KOPT-K1 (cell line): Measurements from ENCODE around the gene GPR151.

Source experiments
- H3K27ac ChIP-seq: fragments of 200-600 bp; sonication (generic); 2 replicates; pipeline ENCODE4 v1.5.1; 2016; ENCODE audit warnings: antibody characterized with exemption, mild to moderate bottlenecking, low read depth, low read length; ENCODE audit not compliant: poor library complexity, severe bottlenecking
- H3K36me3 ChIP-seq: fragments of 200-600 bp; sonication (generic); 2 replicates; pipeline ENCODE4 v1.5.1; 2017; ENCODE audit warnings: antibody characterized with exemption, mild to moderate bottlenecking, low read length, moderate library complexity; ENCODE audit not compliant: insufficient read depth
- H3K9me3 ChIP-seq: fragments of 200-600 bp; sonication (generic); 2 replicates; pipeline ENCODE4 v1.5.1; 2017; ENCODE audit warnings: antibody characterized with exemption, low read length, mild to moderate bottlenecking; ENCODE audit not compliant: insufficient read depth, poor library complexity, severe bottlenecking

The GPR151 gene

GRCh38 chr5:146533260-146533857 lies 17.4 kb upstream of the GPR151 start:
- no peaks in the 10 kb centered on the region for H3K36me3 ChIP-seq
- no peak overlapping the region for H3K27ac ChIP-seq
- H3K9me3 ChIP-seq, result no peaks in the 10 kb centered on the region

GRCh38 chr5:146529984-146530383 lies 14.0 kb upstream of the GPR151 start:
- Histone ChIP-seq H3K36me3 (no peaks in the 10 kb centered on the region), H3K9me3 (no peaks in the 10 kb centered on the region), H3K27ac (no peak overlapping the region)

GRCh38 chr5:146528236-146528635 lies 12.2 kb upstream of the GPR151 start:
- Histone ChIP-seq H3K9me3 (no peaks in the 10 kb centered on the region), H3K36me3 (no peaks in the 10 kb centered on the region), H3K27ac (no peak overlapping the region)

GRCh38 chr5:146527785-146528184 lies 11.8 kb upstream of the GPR151 start:
- H3K36me3 ChIP-seq, result no peaks in the 10 kb centered on the region
- H3K27ac ChIP-seq, result no peak overlapping the region
- H3K9me3 ChIP-seq, result no peaks in the 10 kb centered on the region

GRCh38 chr5:146523698-146524097 lies 7.7 kb upstream of the GPR151 start:
- no peak overlapping the region for H3K27ac ChIP-seq
- no peaks in the 10 kb centered on the region for H3K36me3 ChIP-seq
- H3K9me3 ChIP-seq, result no peaks in the 10 kb centered on the region

GRCh38 chr5:146521403-146522106 lies 5.6 kb upstream of the GPR151 start:
- Histone ChIP-seq H3K9me3 (no peaks in the 10 kb centered on the region), H3K27ac (no peak overlapping the region), H3K36me3 (no peaks in the 10 kb centered on the region)

- no peaks in the 10 kb centered on the region for H3K36me3 ChIP-seq
- no peaks in the 10 kb centered on the region for H3K9me3 ChIP-seq
- H3K27ac ChIP-seq, result no peak overlapping the region
These were observed 4.7 kb upstream of the GPR151 start for GRCh38 chr5:146520731-146521130.

- Histone ChIP-seq H3K9me3 (no peaks in the 10 kb centered on the region), H3K27ac (no peak overlapping the region), H3K36me3 (peaks cover 7% of the 10 kb centered on the region)
These were observed 3.6 kb upstream of the GPR151 start for GRCh38 chr5:146519554-146519953.

- H3K27ac ChIP-seq, result no peak overlapping the region
- H3K9me3 ChIP-seq, result no peaks in the 10 kb centered on the region
- peaks cover 45% of the 10 kb centered on the region for H3K36me3 ChIP-seq
These were observed 378 bp downstream of the GPR151 start for GRCh38 chr5:146515473-146516150.

- H3K27ac ChIP-seq, result no peak overlapping the region
These were observed 1.4 kb downstream of the GPR151 start for GRCh38 chr5:146514575-146514974.

GRCh38 chr5:146513462-146513861 lies 2.5 kb downstream of the GPR151 start:
- peaks cover 67% of the 10 kb centered on the region for H3K36me3 ChIP-seq
- no peak overlapping the region for H3K27ac ChIP-seq
- no peaks in the 10 kb centered on the region for H3K9me3 ChIP-seq

More at GRCh38 chr5:146514575-146514974, 1.4 kb downstream of the GPR151 start:
- H3K9me3 ChIP-seq, result no peaks in the 10 kb centered on the region
- peaks cover 56% of the 10 kb centered on the region for H3K36me3 ChIP-seq

GRCh38 chr5:146510559-146511125 lies 5.3 kb downstream of the GPR151 start:
- Histone ChIP-seq H3K27ac (no peak overlapping the region), H3K36me3 (peaks cover 95% of the 10 kb centered on the region), H3K9me3 (no peaks in the 10 kb centered on the region)

GRCh38 chr5:146507428-146507827 lies 8.6 kb downstream of the GPR151 start:
- Histone ChIP-seq H3K36me3 (peaks cover 99% of the 10 kb centered on the region), H3K9me3 (no peaks in the 10 kb centered on the region), H3K27ac (no peak overlapping the region)

GRCh38 chr5:146499680-146500079 lies 16.3 kb downstream of the GPR151 start:
- Histone ChIP-seq H3K36me3 (peaks cover 99% of the 10 kb centered on the region), H3K9me3 (no peaks in the 10 kb centered on the region), H3K27ac (no peak overlapping the region)

GRCh38 chr5:146494656-146495055 lies 21.3 kb downstream of the GPR151 start:
- H3K9me3 ChIP-seq, result no peaks in the 10 kb centered on the region
- H3K27ac ChIP-seq, result no peak overlapping the region
- peaks cover 99% of the 10 kb centered on the region for H3K36me3 ChIP-seq
